Measurements from ENCODE around the gene PKNOX1. TPM values are rescaled to one million over a fixed set of nuclear protein-coding genes. Genes with fewer than 3 reads are reported as not detected.
A peak's percentile ranks its signal among the peaks of the same experiment; 100 is the strongest.
"Not testable (repeated sequence)": the region's sequence is repeated elsewhere in the genome, so short reads cannot be mapped to it uniquely, and the experiment has no call there.

The PKNOX1 gene
- total and polyA plus RNA-seq, 7 experiments from 2014 or later = 14.7 to 24.7 (median 19.4) TPM

GRCh38 chr21:42938606-42938995 lies 35.8 kb upstream of the PKNOX1 start:
- H3K27me3 ChIP-seq (ENCODE audit: control insufficient read depth in 2 of 2, insufficient read depth in 2 of 2, low read length in 2 of 2); intact Hi-C loops (cut with micrococcal nuclease); H3K9me3 ChIP-seq (ENCODE audit: control insufficient read depth in 2 of 3, low read length in 3 of 3); CTCF ChIA-PET; H3K4me1 ChIP-seq (ENCODE audit: control insufficient read depth in 2 of 2, insufficient read depth in 2 of 2, low read length in 2 of 2); H3K27ac Mint-ChIP-seq; H3K4me3 ChIP-seq (ENCODE audit: low read length); H3K27me3 Mint-ChIP-seq; ATAC-seq; H3K36me3 ChIP-seq (ENCODE audit: control insufficient read depth in 2 of 3, insufficient read depth in 3 of 3, low read length in 3 of 3); H3K4me3 Mint-ChIP-seq; H3K4me1 Mint-ChIP-seq; H3K9me3 Mint-ChIP-seq; H3K27ac ChIP-seq (ENCODE audit: low read depth, low read length); DNase-seq: not testable (repeated sequence)
- POLR2A ChIA-PET = interaction anchor here (0.6 kb wide), 1 partner anchor 18 kb away, joined by 3 read pairs; no protein-coding TSS in a partner anchor
- peaks cover 0 to 14% (median 0%) of the 10 kb centered on the region in 5 donors for H3K36me3 Mint-ChIP-seq

GRCh38 chr21:42939582-42940413 lies 34.6 kb upstream of the PKNOX1 start:
- ChIA-PET POLR2A (no interaction called here), CTCF (no interaction called here)
- Histone ChIP-seq H3K4me3 (ENCODE audit: low read length) (no peak overlapping the region), H3K27ac (ENCODE audit: low read depth, low read length) (no peak overlapping the region), H3K9me3 (ENCODE audit: control insufficient read depth in 2 of 3, low read length in 3 of 3) (no peaks in the 10 kb centered on the region), H3K36me3 (ENCODE audit: control insufficient read depth in 2 of 3, insufficient read depth in 3 of 3, low read length in 3 of 3) (no peaks in the 10 kb centered on the region), H3K4me1 (ENCODE audit: control insufficient read depth in 2 of 2, insufficient read depth in 2 of 2, low read length in 2 of 2) (no peaks in the 10 kb centered on the region), H3K27me3 (ENCODE audit: control insufficient read depth in 2 of 2, insufficient read depth in 2 of 2, low read length in 2 of 2) (no peaks in the 10 kb centered on the region)
- ATAC-seq = peak; percentile 31
- H3K27ac Mint-ChIP-seq = no peak overlapping the region
- H3K4me1 Mint-ChIP-seq = peaks cover 0 to 4% (median 0%) of the 10 kb centered on the region in 7 donors
- no peak for DNase-seq
- H3K36me3 Mint-ChIP-seq = peaks cover 0 to 14% (median 0%) of the 10 kb centered on the region in 5 donors
- H3K9me3 Mint-ChIP-seq = peaks cover 0 to 1% (median 0%) of the 10 kb centered on the region in 11 donors
- intact Hi-C loops (cut with micrococcal nuclease) = no loop called here
- H3K27me3 Mint-ChIP-seq = peaks cover 0 to 2% (median 0%) of the 10 kb centered on the region in 5 donors
- H3K4me3 Mint-ChIP-seq = no peak overlapping the region

- intact Hi-C loops (cut with micrococcal nuclease) = no loop called here
Measured at GRCh38 chr21:42941696-42942085, 32.7 kb upstream of the PKNOX1 start.

GRCh38 chr21:42942244-42942643 lies 32.1 kb upstream of the PKNOX1 start:
- Mint-ChIP-seq H3K27ac (no peak overlapping the region), H3K4me1 (peaks cover 0 to 4% (median 0%) of the 10 kb centered on the region in 7 donors), H3K4me3 (no peak overlapping the region), H3K27me3 (peaks cover 0 to 9% (median 0%) of the 10 kb centered on the region in 5 donors), H3K36me3 (peaks cover 0 to 14% (median 0%) of the 10 kb centered on the region in 5 donors), H3K9me3 (peaks cover 0 to 1% (median 0%) of the 10 kb centered on the region in 11 donors)
- ATAC-seq (no peak), DNase-seq (no peak)
- no peak overlapping the region for H3K4me3 ChIP-seq (ENCODE audit: low read length)
- no peaks in the 10 kb centered on the region for H3K9me3 ChIP-seq (ENCODE audit: control insufficient read depth in 2 of 3, low read length in 3 of 3)
- ChIA-PET CTCF (no interaction called here), POLR2A (no interaction called here)
- H3K27ac ChIP-seq (ENCODE audit: low read depth, low read length) = no peak overlapping the region
- no peaks in the 10 kb centered on the region for H3K4me1 ChIP-seq (ENCODE audit: control insufficient read depth in 2 of 2, insufficient read depth in 2 of 2, low read length in 2 of 2)
- intact Hi-C loops (cut with micrococcal nuclease) = no loop called here
- no peaks in the 10 kb centered on the region for H3K27me3 ChIP-seq (ENCODE audit: control insufficient read depth in 2 of 2, insufficient read depth in 2 of 2, low read length in 2 of 2)
- H3K36me3 ChIP-seq (ENCODE audit: control insufficient read depth in 2 of 3, insufficient read depth in 3 of 3, low read length in 3 of 3) = no peaks in the 10 kb centered on the region

More at GRCh38 chr21:42941696-42942085, 32.7 kb upstream of the PKNOX1 start:
- Histone ChIP-seq H3K4me1 (ENCODE audit: control insufficient read depth in 2 of 2, insufficient read depth in 2 of 2, low read length in 2 of 2) (no peaks in the 10 kb centered on the region), H3K4me3 (ENCODE audit: low read length) (no peak overlapping the region), H3K27ac (ENCODE audit: low read depth, low read length) (no peak overlapping the region), H3K36me3 (ENCODE audit: control insufficient read depth in 2 of 3, insufficient read depth in 3 of 3, low read length in 3 of 3) (no peaks in the 10 kb centered on the region), H3K9me3 (ENCODE audit: control insufficient read depth in 2 of 3, low read length in 3 of 3) (no peaks in the 10 kb centered on the region), H3K27me3 (ENCODE audit: control insufficient read depth in 2 of 2, insufficient read depth in 2 of 2, low read length in 2 of 2) (no peaks in the 10 kb centered on the region)
- H3K4me1 Mint-ChIP-seq = peaks cover 0 to 4% (median 0%) of the 10 kb centered on the region in 7 donors
- ATAC-seq (no peak), DNase-seq (no peak)
- H3K9me3 Mint-ChIP-seq = peaks cover 0 to 1% (median 0%) of the 10 kb centered on the region in 11 donors
- H3K36me3 Mint-ChIP-seq = peaks cover 0 to 14% (median 0%) of the 10 kb centered on the region in 5 donors
- ChIA-PET CTCF (no interaction called here), POLR2A (interaction anchor here (0.6 kb wide), 1 partner anchor 13 kb away, joined by 3 read pairs; no protein-coding TSS in a partner anchor)
- peaks cover 0 to 4% (median 0%) of the 10 kb centered on the region in 5 donors for H3K27me3 Mint-ChIP-seq
- no peak overlapping the region for H3K27ac Mint-ChIP-seq
- H3K4me3 Mint-ChIP-seq = no peak overlapping the region

- H3K36me3 ChIP-seq (ENCODE audit: control insufficient read depth in 2 of 3, insufficient read depth in 3 of 3, low read length in 3 of 3); H3K27me3 ChIP-seq (ENCODE audit: control insufficient read depth in 2 of 2, insufficient read depth in 2 of 2, low read length in 2 of 2); H3K27ac Mint-ChIP-seq; H3K4me3 Mint-ChIP-seq; POLR2A ChIA-PET; H3K27ac ChIP-seq (ENCODE audit: low read depth, low read length); CTCF ChIA-PET; intact Hi-C loops (cut with micrococcal nuclease); H3K9me3 ChIP-seq (ENCODE audit: control insufficient read depth in 2 of 3, low read length in 3 of 3); ATAC-seq; DNase-seq; H3K36me3 Mint-ChIP-seq; H3K4me3 ChIP-seq (ENCODE audit: low read length); H3K4me1 ChIP-seq (ENCODE audit: control insufficient read depth in 2 of 2, insufficient read depth in 2 of 2, low read length in 2 of 2); H3K4me1 Mint-ChIP-seq: not testable (repeated sequence)
- peaks cover 0 to 14% (median 0%) of the 10 kb centered on the region in 5 donors for H3K27me3 Mint-ChIP-seq
- peaks cover 0 to 16% (median 6%) of the 10 kb centered on the region in 11 donors for H3K9me3 Mint-ChIP-seq
Measured at GRCh38 chr21:42949094-42949755, 25.1 kb upstream of the PKNOX1 start.

- H3K4me1 Mint-ChIP-seq; H3K4me1 ChIP-seq (ENCODE audit: control insufficient read depth in 2 of 2, insufficient read depth in 2 of 2, low read length in 2 of 2); ATAC-seq; H3K4me3 Mint-ChIP-seq; H3K27ac ChIP-seq (ENCODE audit: low read depth, low read length); POLR2A ChIA-PET; H3K36me3 Mint-ChIP-seq; H3K9me3 ChIP-seq (ENCODE audit: control insufficient read depth in 2 of 3, low read length in 3 of 3); DNase-seq; H3K36me3 ChIP-seq (ENCODE audit: control insufficient read depth in 2 of 3, insufficient read depth in 3 of 3, low read length in 3 of 3); CTCF ChIA-PET; H3K27me3 ChIP-seq (ENCODE audit: control insufficient read depth in 2 of 2, insufficient read depth in 2 of 2, low read length in 2 of 2); H3K27ac Mint-ChIP-seq; H3K4me3 ChIP-seq (ENCODE audit: low read length); intact Hi-C loops (cut with micrococcal nuclease): not testable (repeated sequence)
- H3K27me3 Mint-ChIP-seq = peaks cover 0 to 12% (median 0%) of the 10 kb centered on the region in 5 donors
- peaks cover 0 to 16% (median 6%) of the 10 kb centered on the region in 11 donors for H3K9me3 Mint-ChIP-seq
Measured at GRCh38 chr21:42951193-42951592, 23.2 kb upstream of the PKNOX1 start.
